ENCODE results near the gene EBLN2.

EBLN2 gene

GRCh38 chr3:73086071-73086494, 24.6 kb downstream of the EBLN2 start:
- no peaks in the 10 kb centered on the region for H3K9me3 ChIP-seq (ENCODE audit: insufficient read depth, low read depth, low read length)
- no peaks in the 10 kb centered on the region for H3K36me3 ChIP-seq (ENCODE audit: insufficient read depth, low read length)
- H3K9me2 ChIP-seq (replicated peaks; ENCODE audit: low read depth, low read length), result no peaks in the 10 kb centered on the region
- no peaks in the 10 kb centered on the region for H3K79me2 ChIP-seq (ENCODE audit: insufficient read depth, low read length)
- H3K9ac ChIP-seq (ENCODE audit: low read depth, low read length, poor library complexity, severe bottlenecking), result no peak overlapping the region
- no peaks in the 10 kb centered on the region for H3F3A ChIP-seq (ENCODE audit: low read depth)
- H3K4me2 ChIP-seq (ENCODE audit: low read depth, low read length, poor library complexity, severe bottlenecking), result no peak overlapping the region
- peak; percentile 91 for TF ChIP-seq CTCF (conservative IDR thresholded peaks at IDR 0.05; ENCODE audit: low read length)
- TF ChIP-seq EZH2phosphoT487 (IDR thresholded peaks at IDR 0.05; ENCODE audit: borderline replicate concordance), result no peak
- H2AFZ ChIP-seq (ENCODE audit: low read length), result 0 out of 2 replicates have a peak overlapping the region, but pooled peaks have one; percentile 24
- H4K20me1 ChIP-seq (ENCODE audit: insufficient read depth, low read length, poor library complexity, severe bottlenecking), result no peaks in the 10 kb centered on the region
- H3K27me3 ChIP-seq (ENCODE audit: insufficient read depth, low read length, poor library complexity, severe bottlenecking), result no peaks in the 10 kb centered on the region
- no peak overlapping the region for H3K4me3 ChIP-seq (ENCODE audit: low read length, poor library complexity, severe bottlenecking)
- H3K4me1 ChIP-seq (ENCODE audit: insufficient read depth, low read length, poor library complexity, severe bottlenecking), result peaks cover 3% of the 10 kb centered on the region

- H3K27me3 ChIP-seq (ENCODE audit: insufficient read depth, low read length, poor library complexity, severe bottlenecking), result no peaks in the 10 kb centered on the region
- no peaks in the 10 kb centered on the region for H4K20me1 ChIP-seq (ENCODE audit: insufficient read depth, low read length, poor library complexity, severe bottlenecking)
- H3F3A ChIP-seq (ENCODE audit: low read depth), result no peaks in the 10 kb centered on the region
- no peaks in the 10 kb centered on the region for H3K9me3 ChIP-seq (ENCODE audit: insufficient read depth, low read depth, low read length)
- H2AFZ ChIP-seq (ENCODE audit: low read length), result no peak overlapping the region
- H3K79me2 ChIP-seq (ENCODE audit: insufficient read depth, low read length), result no peaks in the 10 kb centered on the region
- peaks cover 26% of the 10 kb centered on the region for H3K4me1 ChIP-seq (ENCODE audit: insufficient read depth, low read length, poor library complexity, severe bottlenecking)
- TF ChIP-seq CTCF (conservative IDR thresholded peaks at IDR 0.05; ENCODE audit: low read length), result peak; percentile 44; the same call in 1 of the 2 replicates
- TF ChIP-seq EZH2phosphoT487 (IDR thresholded peaks at IDR 0.05; ENCODE audit: borderline replicate concordance), result no peak
- no peak overlapping the region for H3K9ac ChIP-seq (ENCODE audit: low read depth, low read length, poor library complexity, severe bottlenecking)
- H3K4me3 ChIP-seq (ENCODE audit: low read length, poor library complexity, severe bottlenecking), result peak overlapping the region; percentile 39
- H3K4me2 ChIP-seq (ENCODE audit: low read depth, low read length, poor library complexity, severe bottlenecking), result peak overlapping the region; percentile 68
- H3K9me2 ChIP-seq (replicated peaks; ENCODE audit: low read depth, low read length), result no peaks in the 10 kb centered on the region
- H3K36me3 ChIP-seq (ENCODE audit: insufficient read depth, low read length), result no peaks in the 10 kb centered on the region
These were observed 32.7 kb downstream of the EBLN2 start for GRCh38 chr3:73094129-73094528.

GRCh38 chr3:73094951-73095350, 33.5 kb downstream of the EBLN2 start:
- Histone ChIP-seq H3K36me3 (ENCODE audit: insufficient read depth, low read length) (no peaks in the 10 kb centered on the region), H3K9ac (ENCODE audit: low read depth, low read length, poor library complexity, severe bottlenecking) (peak overlapping the region; percentile 63), H3K27me3 (ENCODE audit: insufficient read depth, low read length, poor library complexity, severe bottlenecking) (no peaks in the 10 kb centered on the region), H3K4me3 (ENCODE audit: low read length, poor library complexity, severe bottlenecking) (peak overlapping the region; percentile 39), H4K20me1 (ENCODE audit: insufficient read depth, low read length, poor library complexity, severe bottlenecking) (no peaks in the 10 kb centered on the region), H3K9me3 (ENCODE audit: insufficient read depth, low read depth, low read length) (no peaks in the 10 kb centered on the region), H3K79me2 (ENCODE audit: insufficient read depth, low read length) (no peaks in the 10 kb centered on the region), H3K9me2 (replicated peaks; ENCODE audit: low read depth, low read length) (no peaks in the 10 kb centered on the region), H3F3A (ENCODE audit: low read depth) (no peaks in the 10 kb centered on the region), H2AFZ (ENCODE audit: low read length) (peak overlapping the region; percentile 60; the same call in 1 of the 2 replicates), H3K4me2 (ENCODE audit: low read depth, low read length, poor library complexity, severe bottlenecking) (peak overlapping the region; percentile 68), H3K4me1 (ENCODE audit: insufficient read depth, low read length, poor library complexity, severe bottlenecking) (peaks cover 26% of the 10 kb centered on the region)
- no peak for TF ChIP-seq EZH2phosphoT487 (IDR thresholded peaks at IDR 0.05; ENCODE audit: borderline replicate concordance)
- TF ChIP-seq CTCF (conservative IDR thresholded peaks at IDR 0.05; ENCODE audit: low read length), result no peak

All from Loucy (cell line).